Naive thymus-derived CD4-positive, alpha-beta T cell (primary cell): ENCODE results near the gene CCR2. TPM values are rescaled to one million over a fixed set of nuclear protein-coding genes. Genes with fewer than 3 reads are reported as not detected.

Source experiments
- ATAC-seq: fragments of 150-1000 bp; cut with Tn5 transposase; 2 replicates; pipeline ENCODE4 v1.10.0; 2021; ENCODE audit warnings: mild to moderate bottlenecking, moderate library complexity
- CTCF ChIA-PET: fragments of 350-600 bp; sonication (Branson Sonifier 250); formaldehyde crosslinking; loops from one replicate; lab custom pipeline; 2021; ENCODE audit warnings: antibody characterized with exemption; lab: Charles Lee
- POLR2A ChIA-PET: fragments of 350-600 bp; sonication (Branson Sonifier 250); formaldehyde crosslinking; loops from one replicate; lab custom pipeline; 2021; ENCODE audit warnings: antibody characterized with exemption, inconsistent platforms; lab: Charles Lee
- DNase-seq, 9 donors: peaks; one replicate each; pipeline versions ENCODE4 v3.0.0 to v3.0.0-alpha.2; 2020 to 2022; ENCODE audit warnings: mixed read lengths in 1 of 9
- H3K27ac ChIP-seq: one replicate; pipeline ENCODE4 v1.7.0; 2013; ENCODE audit warnings: mild to moderate bottlenecking, low read depth, low read length, moderate library complexity
- H3K27me3 ChIP-seq, 2 donors: one replicate each; pipeline ENCODE4 v1.7.0; 2013; ENCODE audit warnings: low read length in 2 of 2, mild to moderate bottlenecking in 2 of 2, moderate library complexity in 2 of 2; ENCODE audit not compliant: control insufficient read depth in 2 of 2, insufficient read depth in 2 of 2
- H3K36me3 ChIP-seq, 3 experiments: 1 replicate in 2 of 3; 2 replicates in 1 of 3; pipeline ENCODE4 v1.7.0; 2013; ENCODE audit warnings: low read length in 3 of 3, mild to moderate bottlenecking in 3 of 3, moderate library complexity in 1 of 3; ENCODE audit not compliant: insufficient read depth in 3 of 3, control insufficient read depth in 2 of 3
- H3K4me1 ChIP-seq, 2 donors: one replicate each; pipeline ENCODE4 v1.7.0; 2013; ENCODE audit warnings: low read length in 2 of 2, mild to moderate bottlenecking in 2 of 2, moderate library complexity in 1 of 2; ENCODE audit not compliant: control insufficient read depth in 2 of 2, insufficient read depth in 2 of 2
- H3K4me3 ChIP-seq: 2 replicates; pipeline ENCODE4 v1.7.0; 2013; ENCODE audit warnings: mild to moderate bottlenecking, low read length
- H3K9me3 ChIP-seq, 3 experiments: 1 replicate in 2 of 3; 2 replicates in 1 of 3; pipeline ENCODE4 v1.7.0; 2013; ENCODE audit warnings: low read length in 3 of 3; ENCODE audit not compliant: control insufficient read depth in 2 of 3
- H3K27ac Mint-ChIP-seq, 9 donors: one replicate each; pipeline ENCODE4 v1.8.0; 2020 to 2022; ENCODE audit warnings: mixed read lengths in 9 of 9, mild to moderate bottlenecking in 8 of 9, moderate library complexity in 5 of 9, inconsistent platforms in 2 of 9
- H3K27me3 Mint-ChIP-seq, 5 donors: one replicate each; pipeline ENCODE4 v1.8.0; 2021 to 2022; ENCODE audit warnings: mixed read lengths in 5 of 5, mild to moderate bottlenecking in 1 of 5
- H3K36me3 Mint-ChIP-seq, 5 donors: one replicate each; pipeline ENCODE4 v1.8.0; 2020 to 2022; ENCODE audit warnings: mixed read lengths in 5 of 5, mild to moderate bottlenecking in 3 of 5, inconsistent platforms in 1 of 5
- H3K4me1 Mint-ChIP-seq, 7 donors: one replicate each; pipeline ENCODE4 v1.8.0; 2020 to 2022; ENCODE audit warnings: mixed read lengths in 7 of 7, mild to moderate bottlenecking in 3 of 7, inconsistent platforms in 1 of 7
- H3K4me3 Mint-ChIP-seq, 10 donors: one replicate each; pipeline ENCODE4 v1.8.0; 2020 to 2022; ENCODE audit warnings: mild to moderate bottlenecking in 10 of 10, mixed read lengths in 10 of 10, moderate library complexity in 6 of 10, inconsistent platforms in 2 of 10
- H3K9me3 Mint-ChIP-seq, 11 donors: one replicate each; pipeline ENCODE4 v1.8.0; 2020 to 2022; ENCODE audit warnings: mixed read lengths in 11 of 11, mild to moderate bottlenecking in 4 of 11, inconsistent platforms in 1 of 11, moderate library complexity in 1 of 11
- intact Hi-C, 2 donors: fragments of 100-400 bp; cut with micrococcal nuclease; formaldehyde crosslinking; loops; one replicate each; pipeline ENCODE4 v1.15.1; 2023
- polyA plus RNA-seq, 2 donors: library from polyadenylated mRNA; unstranded; fragments of 300-500 nt; fragmentation: Illumina TruSeq; gene quantifications; one replicate each; pipeline ENCODE4 v1.2.3, GENCODE V29; 2021
- total RNA-seq, 6 experiments: library from RNA in 5 of 6; stranded (reverse) in 5 of 6; gene quantifications; 1 replicate in 5 of 6; 2 replicates in 1 of 6; pipeline ENCODE4 v1.2.3 and lab custom pipeline; 2021 to 2026

Gene CCR2
- total and polyA plus RNA-seq, 7 experiments from 2014 or later = 0.13 to 34.9 (median 1.4) TPM; not detected in 1

DNA sequence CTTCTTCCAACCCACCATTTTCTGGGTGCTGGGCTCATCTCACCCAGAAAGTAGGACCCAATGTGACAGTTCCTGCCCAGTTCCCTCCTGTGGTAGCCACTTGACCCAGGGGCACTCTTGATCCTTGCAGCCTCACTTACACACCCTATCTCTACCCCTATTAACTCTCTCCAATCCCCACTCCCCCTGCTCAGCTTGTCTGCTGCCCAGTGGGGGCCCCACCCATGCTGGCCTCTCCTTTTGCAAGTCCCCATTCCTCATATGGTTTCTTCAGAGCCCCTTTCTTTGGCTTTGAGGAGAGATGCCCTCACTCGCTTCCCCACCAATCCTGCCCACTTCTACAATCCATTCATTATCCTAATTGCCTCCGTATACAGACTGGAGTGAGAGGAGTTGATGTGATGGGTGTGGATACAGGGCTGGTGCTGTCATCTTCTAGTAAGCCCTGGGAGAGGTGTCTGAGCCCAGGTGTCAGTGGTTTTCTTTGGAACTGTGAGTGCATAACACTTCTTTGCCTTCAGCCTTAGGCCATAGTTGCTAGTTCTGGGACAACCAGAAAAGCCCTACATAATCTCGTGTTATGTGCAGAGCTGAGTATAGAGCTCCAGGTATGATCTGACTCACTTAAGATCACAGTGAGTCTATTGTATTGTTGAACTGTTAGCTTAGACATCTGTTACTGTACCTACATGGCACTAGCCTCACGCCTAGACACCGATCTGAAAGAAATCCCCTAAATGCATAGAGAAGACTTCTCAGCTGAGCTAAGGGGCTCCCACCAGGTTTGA, 12.0 kb downstream of the CCR2 start:
- Mint-ChIP-seq H3K4me1 (peaks cover 5 to 63% (median 19%) of the 10 kb centered on the region in 7 donors), H3K27ac (peak overlapping the region in 2 of 9 donors; percentile 33 to 56), H3K9me3 (peaks cover 0 to 12% (median 0%) of the 10 kb centered on the region in 11 donors), H3K27me3 (peaks cover 0 to 34% (median 0%) of the 10 kb centered on the region in 5 donors), H3K4me3 (no peak overlapping the region), H3K36me3 (peaks cover 0 to 27% (median 0%) of the 10 kb centered on the region in 5 donors)
- H3K27ac ChIP-seq = no peak overlapping the region
- no peaks in the 10 kb centered on the region for H3K36me3 ChIP-seq
- CTCF ChIA-PET = interaction anchor here (0.6 to 7.1 kb wide), 3 partner anchors 91 to 427 kb away, joined by 3 to 80 read pairs (median 4); no protein-coding TSS in a partner anchor
- peaks cover 8 to 63% of the 10 kb centered on the region in 2 donors for H3K4me1 ChIP-seq
- no peak overlapping the region for H3K4me3 ChIP-seq
- intact Hi-C loops = loop anchor here in 1 of 2 donors (5.0 kb wide), 1 partner anchor 139 kb away; no protein-coding TSS in a partner anchor
- no peaks in the 10 kb centered on the region for H3K27me3 ChIP-seq
- no peaks in the 10 kb centered on the region for H3K9me3 ChIP-seq
- DNase-seq = no peak
- POLR2A ChIA-PET = interaction anchor here (0.6 kb wide), 1 partner anchor 30 kb away, joined by 3 read pairs; no protein-coding TSS in a partner anchor
- no peak for ATAC-seq

DNA sequence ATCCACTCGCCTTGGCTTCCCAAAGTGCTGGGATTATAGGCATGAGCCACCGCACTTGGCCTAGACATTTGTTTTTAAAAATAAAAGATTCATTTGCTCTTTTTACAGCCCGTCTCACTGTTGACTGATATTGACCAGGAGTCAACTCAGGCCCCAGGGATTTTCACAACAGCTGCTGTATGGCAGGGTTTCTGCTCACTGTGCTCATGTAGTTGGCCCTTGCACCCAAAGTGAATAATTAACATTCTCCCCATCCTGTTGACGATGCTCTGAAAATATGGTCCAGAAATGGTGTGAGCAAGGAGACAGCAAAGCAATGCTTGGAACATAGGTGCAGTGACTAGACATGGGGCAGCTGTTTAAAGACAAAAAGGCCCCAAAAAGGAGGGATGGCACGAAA, 13.9 kb downstream of the CCR2 start:
- DNase-seq = no peak
- Mint-ChIP-seq H3K4me1 (peaks cover 6 to 58% (median 20%) of the 10 kb centered on the region in 7 donors), H3K9me3 (peaks cover 0 to 12% (median 0%) of the 10 kb centered on the region in 11 donors), H3K27ac (peak overlapping the region in 1 of 9 donors; percentile 78), H3K36me3 (peaks cover 0 to 24% (median 0%) of the 10 kb centered on the region in 5 donors), H3K4me3 (peak overlapping the region in 1 of 10 donors; percentile 56), H3K27me3 (peaks cover 0 to 34% (median 0%) of the 10 kb centered on the region in 5 donors)
- peaks cover 8 to 48% of the 10 kb centered on the region in 2 donors for H3K4me1 ChIP-seq
- H3K27me3 ChIP-seq = no peaks in the 10 kb centered on the region
- no peaks in the 10 kb centered on the region for H3K9me3 ChIP-seq
- ChIA-PET CTCF (interaction anchor here (1.1 to 7.1 kb wide), 8 partner anchors 10 to 429 kb away, joined by 3 to 80 read pairs (median 5); partner anchors contain the start of gene CCR2), POLR2A (interaction anchor here (0.6 to 2.2 kb wide), 3 partner anchors 17 to 1912 kb away, joined by 3 to 4 read pairs (median 4); no protein-coding TSS in a partner anchor)
- intact Hi-C loops = loop anchor here (1.0 to 5.0 kb wide), 5 partner anchors 13 to 289 kb away; partner anchors contain the start of gene CCR2 (in 1 of the 2)
- ATAC-seq = no peak
- no peaks in the 10 kb centered on the region for H3K36me3 ChIP-seq
- H3K27ac ChIP-seq = no peak overlapping the region
- H3K4me3 ChIP-seq = no peak overlapping the region

DNA sequence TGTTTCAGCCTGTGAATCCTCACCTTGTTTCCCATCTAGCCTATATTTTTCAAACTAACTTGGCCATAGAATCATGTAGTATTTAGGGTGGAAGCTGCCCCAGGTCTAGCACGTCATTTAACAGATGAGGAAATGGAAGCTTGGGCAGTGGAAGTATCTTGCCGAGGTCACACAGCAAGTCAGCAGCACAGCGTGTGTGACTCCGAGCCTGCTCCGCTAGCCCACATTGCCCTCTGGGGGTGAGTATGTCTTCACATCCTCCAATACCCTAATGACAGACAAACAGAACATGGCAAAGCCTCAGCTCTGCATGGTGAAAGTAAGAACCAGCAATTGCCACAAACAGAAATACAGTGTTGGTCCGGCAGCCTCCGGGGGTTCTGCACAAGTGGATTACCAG, 14.7 kb downstream of the CCR2 start:
- peaks cover 0 to 12% (median 0%) of the 10 kb centered on the region in 11 donors for H3K9me3 Mint-ChIP-seq
- Histone ChIP-seq H3K4me3 (no peak overlapping the region), H3K4me1 (peaks cover 8 to 55% of the 10 kb centered on the region in 2 donors), H3K36me3 (no peaks in the 10 kb centered on the region), H3K27ac (no peak overlapping the region), H3K27me3 (no peaks in the 10 kb centered on the region), H3K9me3 (no peaks in the 10 kb centered on the region)
- H3K4me1 Mint-ChIP-seq = peaks cover 6 to 63% (median 20%) of the 10 kb centered on the region in 7 donors
- ATAC-seq (peak; percentile 90), DNase-seq (peak in 4 of 9 donors; percentile 14 to 37 (median 20))
- H3K36me3 Mint-ChIP-seq = peaks cover 0 to 30% (median 0%) of the 10 kb centered on the region in 5 donors
- CTCF ChIA-PET = interaction anchor here (0.8 to 7.1 kb wide), 9 partner anchors 10 to 430 kb away, joined by 3 to 80 read pairs (median 4); partner anchors contain the start of gene CCR2
- intact Hi-C loops = loop anchor here (1.0 to 5.0 kb wide), 5 partner anchors 14 to 290 kb away; partner anchors contain the start of gene CCR2 (in 1 of the 2)
- peak overlapping the region in 3 of 9 donors; percentile 24 to 65 (median 57) for H3K27ac Mint-ChIP-seq
- peak overlapping the region in 4 of 10 donors; percentile 3 to 26 (median 21) for H3K4me3 Mint-ChIP-seq
- POLR2A ChIA-PET = interaction anchor here (0.7 to 2.2 kb wide), 3 partner anchors 12 to 70 kb away, joined by 3 to 4 read pairs (median 4); no protein-coding TSS in a partner anchor
- H3K27me3 Mint-ChIP-seq = peaks cover 0 to 39% (median 0%) of the 10 kb centered on the region in 5 donors

DNA sequence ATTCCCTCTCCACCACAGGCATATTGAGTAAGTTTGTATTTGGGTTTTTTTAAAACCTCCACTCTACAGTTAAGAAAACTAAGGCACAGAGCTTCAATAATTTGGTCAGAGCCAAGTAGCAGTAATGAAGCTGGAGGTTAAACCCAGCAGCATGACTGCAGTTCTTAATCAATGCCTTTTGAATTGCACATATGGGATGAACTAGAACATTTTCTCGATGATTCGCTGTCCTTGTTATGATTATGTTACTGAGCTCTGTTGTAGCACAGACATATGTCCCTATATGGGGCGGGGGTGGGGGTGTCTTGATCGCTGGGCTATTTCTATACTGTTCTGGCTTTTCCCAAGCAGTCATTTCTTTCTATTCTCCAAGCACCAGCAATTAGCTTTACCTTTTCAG, 15.2 kb downstream of the CCR2 start:
- no peaks in the 10 kb centered on the region for H3K27me3 ChIP-seq
- no peaks in the 10 kb centered on the region for H3K9me3 ChIP-seq
- peaks cover 8 to 61% of the 10 kb centered on the region in 2 donors for H3K4me1 ChIP-seq
- H3K27me3 Mint-ChIP-seq = peaks cover 0 to 37% (median 0%) of the 10 kb centered on the region in 5 donors
- ATAC-seq (no peak), DNase-seq (no peak)
- CTCF ChIA-PET = interaction anchor here (0.6 to 7.1 kb wide), 11 partner anchors 9 to 430 kb away, joined by 3 to 80 read pairs (median 4); partner anchors contain the start of gene CCR2
- peak overlapping the region in 1 of 9 donors; percentile 90 for H3K27ac Mint-ChIP-seq
- H3K4me3 Mint-ChIP-seq = peak overlapping the region in 1 of 10 donors; percentile 70
- H3K4me1 Mint-ChIP-seq = peaks cover 6 to 65% (median 20%) of the 10 kb centered on the region in 7 donors
- intact Hi-C loops = loop anchor here (2.0 to 5.0 kb wide), 4 partner anchors 14 to 290 kb away; partner anchors contain the start of gene CCR2 (in 1 of the 2)
- POLR2A ChIA-PET = interaction anchor here (0.7 to 2.2 kb wide), 4 partner anchors 13 to 70 kb away, joined by 3 to 4 read pairs (median 4); no protein-coding TSS in a partner anchor
- no peaks in the 10 kb centered on the region for H3K36me3 ChIP-seq
- H3K4me3 ChIP-seq = no peak overlapping the region
- H3K9me3 Mint-ChIP-seq = peaks cover 0 to 12% (median 0%) of the 10 kb centered on the region in 11 donors
- H3K27ac ChIP-seq = no peak overlapping the region
- H3K36me3 Mint-ChIP-seq = peaks cover 0 to 31% (median 0%) of the 10 kb centered on the region in 5 donors

DNA sequence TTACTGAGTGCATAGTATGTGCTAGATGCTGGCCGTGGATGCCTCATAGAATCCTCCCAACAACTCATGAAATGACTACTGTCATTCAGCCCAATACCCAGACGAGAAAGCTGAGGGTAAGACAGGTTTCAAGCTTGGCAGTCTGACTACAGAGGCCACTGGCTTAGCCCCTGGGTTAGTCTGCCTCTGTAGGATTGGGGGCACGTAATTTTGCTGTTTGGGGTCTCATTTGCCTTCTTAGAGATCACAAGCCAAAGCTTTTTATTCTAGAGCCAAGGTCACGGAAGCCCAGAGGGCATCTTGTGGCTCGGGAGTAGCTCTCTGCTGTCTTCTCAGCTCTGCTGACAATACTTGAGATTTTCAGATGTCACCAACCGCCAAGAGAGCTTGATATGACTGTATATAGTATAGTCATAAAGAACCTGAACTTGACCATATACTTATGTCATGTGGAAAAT, 15.8 kb downstream of the CCR2 start:
- H3K4me1 ChIP-seq = peaks cover 8 to 63% of the 10 kb centered on the region in 2 donors
- Mint-ChIP-seq H3K9me3 (peaks cover 0 to 10% (median 0%) of the 10 kb centered on the region in 11 donors), H3K27me3 (peaks cover 0 to 39% (median 0%) of the 10 kb centered on the region in 5 donors), H3K4me3 (peak overlapping the region in 1 of 10 donors; percentile 70), H3K36me3 (peaks cover 0 to 31% (median 0%) of the 10 kb centered on the region in 5 donors), H3K4me1 (peaks cover 12 to 69% (median 25%) of the 10 kb centered on the region in 7 donors), H3K27ac (peak overlapping the region in 2 of 9 donors; percentile 57 to 90)
- CTCF ChIA-PET = interaction anchor here (0.6 to 7.1 kb wide), 9 partner anchors 9 to 431 kb away, joined by 3 to 80 read pairs (median 4); partner anchors contain the start of gene CCR2
- peak overlapping the region; percentile 12 for H3K4me3 ChIP-seq
- DNase-seq = peak in 1 of 9 donors; percentile 53
- intact Hi-C loops = loop anchor here (1.0 to 10.0 kb wide), 10 partner anchors 15 to 685 kb away; partner anchors contain the start of genes CCR2 (in 1 of the 2) and SACM1L (in 1 of the 2)
- no peaks in the 10 kb centered on the region for H3K9me3 ChIP-seq
- H3K27me3 ChIP-seq = no peaks in the 10 kb centered on the region
- no peaks in the 10 kb centered on the region for H3K36me3 ChIP-seq
- no peak for ATAC-seq
- no peak overlapping the region for H3K27ac ChIP-seq
- POLR2A ChIA-PET = interaction anchor here (0.6 to 2.2 kb wide), 6 partner anchors 14 to 301 kb away, joined by 3 to 4 read pairs (median 4); no protein-coding TSS in a partner anchor
